ENCODE measurements around the gene THNSL1.

The THNSL1 gene

GRCh38 chr10:25071227-25071626, 54.8 kb downstream of the THNSL1 start:
- Histone ChIP-seq H3K4me1 (ENCODE audit: control insufficient read depth, insufficient read depth, low read length, poor library complexity, severe bottlenecking) (peaks cover 6% of the 10 kb centered on the region), H3K9me3 (ENCODE audit: control insufficient read depth, low read length) (no peaks in the 10 kb centered on the region), H3K4me3 (ENCODE audit: extremely low read depth, insufficient read depth, low read length, poor library complexity, severe bottlenecking) (no peak overlapping the region), H3K36me3 (ENCODE audit: control insufficient read depth, insufficient read depth, low read length) (no peaks in the 10 kb centered on the region), H3K27ac (ENCODE audit: low read depth, low read length, severe bottlenecking) (no peak overlapping the region)
- WGBS, 2 experiments (ENCODE audit: insufficient coverage in 2 of 2): no CpG with 5 or more reads among the region's 1 CpG

DNA sequence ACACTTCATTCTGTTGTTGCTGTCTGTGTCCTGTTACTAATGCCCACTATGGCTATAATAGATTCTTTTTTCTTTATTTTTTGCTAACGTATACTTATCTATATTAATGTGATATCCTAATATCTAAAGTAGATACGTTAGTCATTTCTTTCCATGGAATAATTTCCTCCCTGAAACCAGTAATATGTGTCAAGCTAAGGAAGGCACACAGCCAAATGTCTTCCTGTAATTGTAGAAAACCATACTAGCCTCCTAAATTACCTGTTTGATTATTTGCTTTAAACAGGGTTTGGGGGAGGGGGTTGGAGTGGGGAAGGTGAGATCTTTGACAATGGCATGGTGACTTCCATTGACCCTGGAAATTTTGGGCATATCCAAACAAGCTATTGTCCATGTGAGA, 56.4 kb downstream of the THNSL1 start:
- WGBS, 2 experiments (ENCODE audit: insufficient coverage in 2 of 2): no CpG with 5 or more reads among the region's 2 CpGs
- no peak overlapping the region for H3K4me3 ChIP-seq (ENCODE audit: extremely low read depth, insufficient read depth, low read length, poor library complexity, severe bottlenecking)
- no peaks in the 10 kb centered on the region for H3K9me3 ChIP-seq (ENCODE audit: control insufficient read depth, low read length)
- peaks cover 10% of the 10 kb centered on the region for H3K4me1 ChIP-seq (ENCODE audit: control insufficient read depth, insufficient read depth, low read length, poor library complexity, severe bottlenecking)
- H3K27ac ChIP-seq (ENCODE audit: low read depth, low read length, severe bottlenecking): no peak overlapping the region
- H3K36me3 ChIP-seq (ENCODE audit: control insufficient read depth, insufficient read depth, low read length): no peaks in the 10 kb centered on the region

DNA sequence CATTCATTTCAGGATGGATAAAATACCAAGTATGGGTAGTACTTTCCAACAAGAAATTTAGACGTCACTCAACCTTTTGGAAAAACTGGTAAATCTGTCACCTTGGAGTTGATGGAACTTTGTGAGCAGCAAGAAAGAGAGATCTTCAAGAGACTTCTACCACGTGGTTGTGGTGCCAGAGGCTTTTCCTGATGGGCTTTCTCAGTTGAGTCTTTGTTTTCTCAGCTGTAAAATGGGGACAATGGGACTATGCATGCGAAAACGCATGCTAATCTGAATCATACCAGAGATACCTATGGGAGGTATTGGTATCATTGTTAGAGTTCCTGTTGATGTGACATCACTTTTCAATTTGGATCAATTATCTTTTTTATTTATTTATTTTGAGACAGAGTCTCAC, 59.4 kb downstream of the THNSL1 start:
- Histone ChIP-seq H3K27ac (ENCODE audit: low read depth, low read length, severe bottlenecking) (no peak overlapping the region), H3K36me3 (ENCODE audit: control insufficient read depth, insufficient read depth, low read length) (no peaks in the 10 kb centered on the region), H3K4me1 (ENCODE audit: control insufficient read depth, insufficient read depth, low read length, poor library complexity, severe bottlenecking) (peaks cover 6% of the 10 kb centered on the region), H3K9me3 (ENCODE audit: control insufficient read depth, low read length) (no peaks in the 10 kb centered on the region), H3K4me3 (ENCODE audit: extremely low read depth, insufficient read depth, low read length, poor library complexity, severe bottlenecking) (no peak overlapping the region)
- 93 to 100% methylated on average over 2 to 3 of the region's 4 CpGs for WGBS, 2 experiments (ENCODE audit: insufficient coverage in 2 of 2)
